ENCODE measurements around the gene SLC35B2. TPM values are rescaled to one million over a fixed set of nuclear protein-coding genes. Genes with fewer than 3 reads are reported as not detected.

SLC35B2 gene
- total and polyA plus RNA-seq, 2 experiments from 2014 or later: 101 to 114 TPM

- in situ Hi-C loops (cut with MboI): no loop called here
- DNase-seq: no peak
- no peaks in the 10 kb centered on the region for H4K20me1 ChIP-seq (ENCODE audit: insufficient read depth)
- no peak overlapping the region for H3K27ac ChIP-seq
- no peaks in the 10 kb centered on the region for H3K9me3 ChIP-seq (ENCODE audit: low read depth)
- H3K79me2 ChIP-seq (ENCODE audit: insufficient read depth): no peaks in the 10 kb centered on the region
- no peak overlapping the region for H3K9ac ChIP-seq
- no peaks in the 10 kb centered on the region for H3K4me1 ChIP-seq (ENCODE audit: insufficient read depth)
- no peak overlapping the region for H2AFZ ChIP-seq
- no peak for TF ChIP-seq EZH2 (IDR thresholded peaks at IDR 0.05; ENCODE audit: insufficient read depth, poor library complexity, severe bottlenecking)
- no peak for TF ChIP-seq EZH2phosphoT487 (IDR thresholded peaks at IDR 0.05; ENCODE audit: insufficient read depth, low read depth)
- no peak overlapping the region for H3K4me3 ChIP-seq
- no peaks in the 10 kb centered on the region for H3K36me3 ChIP-seq (ENCODE audit: low read depth)
- no peak overlapping the region for H3K4me2 ChIP-seq (ENCODE audit: unreplicated experiment)
- H3F3A ChIP-seq (ENCODE audit: insufficient read depth): no peaks in the 10 kb centered on the region
- H3K27me3 ChIP-seq (replicated peaks; ENCODE audit: insufficient read depth): peaks cover 34% of the 10 kb centered on the region
- WGBS, 2 experiments (ENCODE audit: low coverage in 1 of 2, low lambda C conversion rate in 2 of 2, missing lambda C conversion rate in 2 of 2): 23 to 30% methylated on average over 2 of the region's 2 CpGs
- H3K9me2 ChIP-seq (ENCODE audit: insufficient read depth): no peaks in the 10 kb centered on the region
Measured at GRCh38 chr6:44286747-44287146, 29.4 kb upstream of the SLC35B2 start.

GRCh38 chr6:44286285-44286565, 28.9 kb upstream of the SLC35B2 start:
- no peaks in the 10 kb centered on the region for H3F3A ChIP-seq (ENCODE audit: insufficient read depth)
- in situ Hi-C loops (cut with MboI): no loop called here
- WGBS, 2 experiments (ENCODE audit: low coverage in 1 of 2, low lambda C conversion rate in 2 of 2, missing lambda C conversion rate in 2 of 2): 72 to 80% methylated on average over 9 to 12 of the region's 12 CpGs

GRCh38 chr6:44285552-44286284, 28.4 kb upstream of the SLC35B2 start:
- H2AFZ ChIP-seq: no peak overlapping the region
- no peak for TF ChIP-seq EZH2phosphoT487 (IDR thresholded peaks at IDR 0.05; ENCODE audit: insufficient read depth, low read depth)
- TF ChIP-seq EZH2 (IDR thresholded peaks at IDR 0.05; ENCODE audit: insufficient read depth, poor library complexity, severe bottlenecking): no peak
- no peak overlapping the region for H3K4me2 ChIP-seq (ENCODE audit: unreplicated experiment)
- H3K4me1 ChIP-seq (ENCODE audit: insufficient read depth): no peaks in the 10 kb centered on the region
- WGBS, 2 experiments (ENCODE audit: low coverage in 1 of 2, low lambda C conversion rate in 2 of 2, missing lambda C conversion rate in 2 of 2): 75 to 76% methylated on average over 23 to 25 of the region's 25 CpGs
- peaks cover 27% of the 10 kb centered on the region for H3K27me3 ChIP-seq (replicated peaks; ENCODE audit: insufficient read depth)
- in situ Hi-C loops (cut with MboI): no loop called here
- no peak overlapping the region for H3K9ac ChIP-seq
- no peaks in the 10 kb centered on the region for H3K9me3 ChIP-seq (ENCODE audit: low read depth)
- DNase-seq: peak; percentile 38
- H3K79me2 ChIP-seq (ENCODE audit: insufficient read depth): no peaks in the 10 kb centered on the region
- H4K20me1 ChIP-seq (ENCODE audit: insufficient read depth): no peaks in the 10 kb centered on the region
- no peak overlapping the region for H3K4me3 ChIP-seq
- no peaks in the 10 kb centered on the region for H3F3A ChIP-seq (ENCODE audit: insufficient read depth)
- H3K9me2 ChIP-seq (ENCODE audit: insufficient read depth): no peaks in the 10 kb centered on the region
- no peaks in the 10 kb centered on the region for H3K36me3 ChIP-seq (ENCODE audit: low read depth)
- no peak overlapping the region for H3K27ac ChIP-seq

More at GRCh38 chr6:44286285-44286565, 28.9 kb upstream of the SLC35B2 start:
- H3K79me2 ChIP-seq (ENCODE audit: insufficient read depth): no peaks in the 10 kb centered on the region
- TF ChIP-seq EZH2phosphoT487 (IDR thresholded peaks at IDR 0.05; ENCODE audit: insufficient read depth, low read depth) (no peak), EZH2 (IDR thresholded peaks at IDR 0.05; ENCODE audit: insufficient read depth, poor library complexity, severe bottlenecking) (no peak)
- H3K36me3 ChIP-seq (ENCODE audit: low read depth): no peaks in the 10 kb centered on the region
- no peak overlapping the region for H3K4me3 ChIP-seq
- no peak overlapping the region for H2AFZ ChIP-seq
- no peak overlapping the region for H3K9ac ChIP-seq
- no peaks in the 10 kb centered on the region for H4K20me1 ChIP-seq (ENCODE audit: insufficient read depth)
- peaks cover 30% of the 10 kb centered on the region for H3K27me3 ChIP-seq (replicated peaks; ENCODE audit: insufficient read depth)
- H3K27ac ChIP-seq: no peak overlapping the region
- H3K9me2 ChIP-seq (ENCODE audit: insufficient read depth): no peaks in the 10 kb centered on the region
- H3K4me2 ChIP-seq (ENCODE audit: unreplicated experiment): no peak overlapping the region
- H3K9me3 ChIP-seq (ENCODE audit: low read depth): no peaks in the 10 kb centered on the region
- DNase-seq: no peak
- no peaks in the 10 kb centered on the region for H3K4me1 ChIP-seq (ENCODE audit: insufficient read depth)

GRCh38 chr6:44284867-44285266, 27.5 kb upstream of the SLC35B2 start:
- Histone ChIP-seq H3F3A (ENCODE audit: insufficient read depth) (no peaks in the 10 kb centered on the region), H2AFZ (no peak overlapping the region), H3K36me3 (ENCODE audit: low read depth) (no peaks in the 10 kb centered on the region), H3K79me2 (ENCODE audit: insufficient read depth) (no peaks in the 10 kb centered on the region), H4K20me1 (ENCODE audit: insufficient read depth) (no peaks in the 10 kb centered on the region), H3K9me2 (ENCODE audit: insufficient read depth) (no peaks in the 10 kb centered on the region), H3K27me3 (replicated peaks; ENCODE audit: insufficient read depth) (peaks cover 22% of the 10 kb centered on the region), H3K9me3 (ENCODE audit: low read depth) (no peaks in the 10 kb centered on the region), H3K4me3 (no peak overlapping the region), H3K4me2 (ENCODE audit: unreplicated experiment) (no peak overlapping the region), H3K9ac (no peak overlapping the region), H3K4me1 (ENCODE audit: insufficient read depth) (no peaks in the 10 kb centered on the region), H3K27ac (no peak overlapping the region)
- TF ChIP-seq EZH2 (IDR thresholded peaks at IDR 0.05; ENCODE audit: insufficient read depth, poor library complexity, severe bottlenecking) (no peak), EZH2phosphoT487 (IDR thresholded peaks at IDR 0.05; ENCODE audit: insufficient read depth, low read depth) (no peak)
- WGBS, 2 experiments (ENCODE audit: low coverage in 1 of 2, low lambda C conversion rate in 2 of 2, missing lambda C conversion rate in 2 of 2): 23 to 26% methylated on average over 4 of the region's 4 CpGs
- in situ Hi-C loops (cut with MboI): no loop called here
- no peak for DNase-seq
